Panc1 (cell line): ENCODE measurements around the gene UNC119B. TPM values are rescaled to one million over a fixed set of nuclear protein-coding genes. Genes with fewer than 3 reads are reported as not detected.
"Not testable (repeated sequence)": the region's sequence is repeated elsewhere in the genome, so short reads cannot be mapped to it uniquely, and the experiment has no call there.

ENCODE experiments used
- ATAC-seq: fragments of 200-7000 bp; cut with Tn5 transposase; 2 replicates; pipeline ENCODE4 v1.9.1; 2020; ENCODE audit warnings: mild to moderate bottlenecking, moderate library complexity
- BruUV-seq: library from RNA; stranded (reverse); fragments of 400-500 nt; replicated peaks from 2 replicates; lab custom pipeline; 2021; lab: Mats Ljungman, UMichigan
- CTCF ChIA-PET: fragments of 300-600 bp; sonication (Branson Sonifier 250); formaldehyde crosslinking; loops from one replicate; lab custom pipeline; 2022; ENCODE audit warnings: antibody characterized with exemption; lab: Charles Lee
- POLR2A ChIA-PET: fragments of 300-600 bp; sonication (Branson Sonifier 250); formaldehyde crosslinking; loops from one replicate; lab custom pipeline; 2022; ENCODE audit warnings: antibody characterized with exemption; lab: Charles Lee
- DNase-seq: peaks from one replicate; pipeline ENCODE4 v3.0.0-alpha.2; 2010; ENCODE audit warnings: low read depth, low spot score
- H3K27ac ChIP-seq: 2 replicates; pipeline ENCODE4 v1.5.1; 2011; ENCODE audit warnings: mild to moderate bottlenecking, low read length, inconsistent platforms
- H3K27me3 ChIP-seq: fragments of 200-500 bp; sonication (Bioruptor generic); 2 replicates; pipeline ENCODE4 v1.6.0; 2014; ENCODE audit warnings: low read length, inconsistent platforms; ENCODE audit not compliant: control insufficient read depth, insufficient read depth
- H3K36me3 ChIP-seq: fragments of 200-500 bp; sonication (Bioruptor generic); 2 replicates; pipeline ENCODE4 v1.5.1; 2014; ENCODE audit warnings: inconsistent platforms, mild to moderate bottlenecking, low read length, moderate library complexity; ENCODE audit not compliant: control insufficient read depth, insufficient read depth
- H3K4me1 ChIP-seq: 2 replicates; pipeline ENCODE4 v1.5.1; 2011; ENCODE audit warnings: inconsistent platforms, mild to moderate bottlenecking, low read length, moderate library complexity; ENCODE audit not compliant: control insufficient read depth, insufficient read depth
- H3K4me3 ChIP-seq, 2 experiments: 2 replicates each; pipeline ENCODE4 v1.5.1; 2011 to 2012; ENCODE audit warnings: low read depth in 2 of 2, low read length in 2 of 2, mild to moderate bottlenecking in 2 of 2, inconsistent platforms in 1 of 2, moderate library complexity in 1 of 2
- H3K9me3 ChIP-seq: fragments of 200-500 bp; sonication (Bioruptor generic); 2 replicates; pipeline ENCODE4 v1.5.1; 2014; ENCODE audit warnings: low read depth, mild to moderate bottlenecking, inconsistent platforms, low read length, moderate library complexity; ENCODE audit not compliant: control insufficient read depth, insufficient read depth
- CTCF ChIP-seq: fragments of 450-650 bp; IDR thresholded peaks from 2 replicates; pipeline ENCODE4 v1.5.1; 2017; ENCODE audit warnings: mild to moderate bottlenecking
- POLR2AphosphoS5 ChIP-seq: IDR thresholded peaks from 2 replicates; pipeline ENCODE4 v1.6.1; 2012; ENCODE audit warnings: mild to moderate bottlenecking, low read depth, low read length, moderate library complexity
- REST ChIP-seq, 2 experiments: IDR thresholded peaks; 2 replicates each; pipeline ENCODE4 v1.6.1; 2011 to 2012; ENCODE audit warnings: low read depth in 2 of 2, control low read depth in 1 of 2, low read length in 1 of 2, mild to moderate bottlenecking in 1 of 2, moderate library complexity in 1 of 2; ENCODE audit not compliant: insufficient read depth in 1 of 2
- SIN3A ChIP-seq: IDR thresholded peaks from 2 replicates; pipeline ENCODE4 v1.6.1; 2012; ENCODE audit warnings: low read depth, mild to moderate bottlenecking, low read length, moderate library complexity, borderline replicate concordance; ENCODE audit not compliant: insufficient read depth
- TCF7L2 ChIP-seq: IDR thresholded peaks from 2 replicates; pipeline ENCODE4 v1.6.1; 2011; ENCODE audit warnings: mild to moderate bottlenecking, low read depth, low read length, inconsistent platforms
- in situ Hi-C: cut with HindIII; loops from 2 replicates; pipeline ENCODE4 v1.10.0; 2016; ENCODE audit warnings: low sequenced_read_pairs, low pct_unique_long_range_greater_than_20kb
- intact Hi-C: fragments of 100-400 bp; cut with micrococcal nuclease; formaldehyde crosslinking; loops from one replicate; pipeline ENCODE4 v1.10.0; 2022; ENCODE audit not compliant: unreplicated experiment
- total RNA-seq: library from RNA; stranded (reverse); gene quantifications from one replicate; pipeline ENCODE4 v1.2.1, GENCODE V29; 2021; ENCODE audit not compliant: unreplicated experiment

Gene UNC119B
- total RNA-seq, 1 experiment from 2014 or later, result 26.0 TPM

- CTCF ChIA-PET, result no interaction called here
- peak; percentile 37; the same call in 1 of the 2 replicates for ATAC-seq
- no TSS peak for BruUV-seq
- no peaks in the 10 kb centered on the region for H3K4me1 ChIP-seq
- in situ Hi-C loops, result no loop called here
- intact Hi-C loops, result no loop called here
- no peak overlapping the region for H3K27ac ChIP-seq
- TF ChIP-seq CTCF (no peak), POLR2AphosphoS5 (no peak), REST (IDR thresholded peaks at IDR 0.05; ENCODE audit: insufficient read depth in 1 of 2, low read depth in 2 of 2, low read length in 1 of 2) (no peak), SIN3A (no peak), TCF7L2 (no peak)
- no peaks in the 10 kb centered on the region for H3K27me3 ChIP-seq
- H3K36me3 ChIP-seq, result no peaks in the 10 kb centered on the region
- POLR2A ChIA-PET, result no interaction called here
- DNase-seq, result no peak
- H3K4me3 ChIP-seq, result no peak overlapping the region
- H3K9me3 ChIP-seq, result no peaks in the 10 kb centered on the region
Observed at GRCh38 chr12:120668868-120669840, 41.1 kb upstream of the UNC119B start.

- H3K27ac ChIP-seq, DNase-seq, H3K27me3 ChIP-seq, H3K36me3 ChIP-seq, BruUV-seq, H3K4me3 ChIP-seq, intact Hi-C loops, in situ Hi-C loops, H3K4me1 ChIP-seq, ATAC-seq, H3K9me3 ChIP-seq: not testable (repeated sequence)
- ChIA-PET CTCF (interaction anchor here (0.6 kb wide), 1 partner anchor 449 kb away, joined by 3 read pairs; no protein-coding TSS in a partner anchor), POLR2A (interaction anchor here (0.5 kb wide), 1 partner anchor 390 kb away, joined by 3 read pairs; no protein-coding TSS in a partner anchor)
Observed at GRCh38 chr12:120670237-120670636, 40.0 kb upstream of the UNC119B start.
